HepG2 (cell line): ENCODE measurements around the gene NREP. TPM values are rescaled to one million over a fixed set of nuclear protein-coding genes. Genes with fewer than 3 reads are reported as not detected.
A peak's percentile ranks its signal among the peaks of the same experiment; 100 is the strongest.

Source experiments
- ASH2L ChIP-seq: fragments of 300-600, 200-600 bp; sonication (generic); IDR thresholded peaks from 2 replicates; pipeline ENCODE4 v1.7.0; 2017; ENCODE audit warnings: low read depth, mild to moderate bottlenecking, moderate library complexity, mixed read lengths, low read length; ENCODE audit not compliant: insufficient read length
- BRCA1 ChIP-seq: sonication (generic); formaldehyde crosslinking; IDR thresholded peaks from 2 replicates; pipeline ENCODE4 v1.4.0; 2020; ENCODE audit warnings: missing genetic modification reagents
- CAMTA2 ChIP-seq: sonication (generic); formaldehyde crosslinking; IDR thresholded peaks from 2 replicates; pipeline ENCODE4 v1.4.0; 2020; ENCODE audit warnings: mild to moderate bottlenecking, missing genetic modification reagents, borderline replicate concordance
- CSRNP2 ChIP-seq: sonication (generic); formaldehyde crosslinking; conservative IDR thresholded peaks from 2 replicates; pipeline ENCODE4 v1.8.0; 2022; ENCODE audit warnings: low read depth, missing genetic modification reagents
- ESRRA ChIP-seq: sonication (generic); formaldehyde crosslinking; IDR thresholded peaks from 2 replicates; pipeline ENCODE4 v1.5.1; 2020; ENCODE audit warnings: mild to moderate bottlenecking, low read depth, missing genetic modification reagents
- FIP1L1 ChIP-seq: fragments of 200-400 bp; formaldehyde crosslinking; IDR thresholded peaks from 2 replicates; pipeline ENCODE4 v1.6.1; 2018; ENCODE audit warnings: low read depth, mild to moderate bottlenecking, low read length, moderate library complexity, borderline replicate concordance; ENCODE audit not compliant: insufficient read depth
- FOXC1 ChIP-seq: sonication (generic); formaldehyde crosslinking; IDR thresholded peaks from 2 replicates; pipeline ENCODE4 v1.8.0; 2022; ENCODE audit warnings: mild to moderate bottlenecking, missing genetic modification reagents, borderline replicate concordance
- MAFK ChIP-seq, 2 experiments: IDR thresholded peaks in 1 of 2; conservative IDR thresholded peaks in 1 of 2; 2 replicates each; pipeline ENCODE4 v1.6.1; 2011; ENCODE audit warnings: improper control_type of control experiment in 2 of 2, low read length in 2 of 2
- MAZ ChIP-seq, 2 experiments: sonication (generic) in 1 of 2; formaldehyde crosslinking in 1 of 2; IDR thresholded peaks; 2 replicates each; pipeline versions ENCODE4 v1.5.0 to v1.6.1; 2012 to 2020; ENCODE audit warnings: low read depth in 2 of 2, mild to moderate bottlenecking in 2 of 2, borderline replicate concordance in 1 of 2, improper control_type of control experiment in 1 of 2, low read length in 1 of 2, missing genetic modification reagents in 1 of 2, moderate library complexity in 1 of 2
- NFKBIZ ChIP-seq: IDR thresholded peaks from 2 replicates; pipeline ENCODE4 v1.6.1; 2018; ENCODE audit warnings: missing genetic modification reagents, missing compliant biosample characterization
- PAX8 ChIP-seq: sonication (generic); formaldehyde crosslinking; IDR thresholded peaks from 2 replicates; pipeline ENCODE4 v1.8.0; 2022; ENCODE audit warnings: mild to moderate bottlenecking, missing genetic modification reagents, borderline replicate concordance
- TFE3 ChIP-seq: IDR thresholded peaks from 2 replicates; pipeline ENCODE4 v1.6.1; 2016
- USF2 ChIP-seq, 2 experiments: sonication (generic) in 1 of 2; formaldehyde crosslinking in 1 of 2; IDR thresholded peaks; 2 replicates each; pipeline versions ENCODE4 v1.5.1 to v1.6.1; 2011 to 2020; ENCODE audit warnings: borderline replicate concordance in 1 of 2, low read depth in 1 of 2, low read length in 1 of 2, mild to moderate bottlenecking in 1 of 2, missing genetic modification reagents in 1 of 2, moderate library complexity in 1 of 2
- ZBTB1 ChIP-seq: sonication (generic); formaldehyde crosslinking; IDR thresholded peaks from 2 replicates; pipeline ENCODE4 v1.4.0; 2020; ENCODE audit warnings: missing genetic modification reagents, borderline replicate concordance
- ZMYM3 ChIP-seq: sonication (generic); formaldehyde crosslinking; IDR thresholded peaks from 2 replicates; pipeline ENCODE4 v1.5.1; 2020; ENCODE audit warnings: mild to moderate bottlenecking, missing genetic modification reagents
- ZNF34 ChIP-seq: sonication (generic); formaldehyde crosslinking; IDR thresholded peaks from 2 replicates; pipeline ENCODE4 v1.4.0; 2020; ENCODE audit warnings: mild to moderate bottlenecking, missing genetic modification reagents, borderline replicate concordance
- ZNF431 ChIP-seq: sonication (generic); formaldehyde crosslinking; IDR thresholded peaks from 2 replicates; pipeline ENCODE4 v1.9.0; 2022; ENCODE audit warnings: missing genetic modification reagents, low read depth, mild to moderate bottlenecking, borderline replicate concordance
- polyA plus RNA-seq, 8 experiments: library from polyadenylated mRNA; depleted of rRNA in 3 of 8; stranded (reverse) in 7 of 8; unstranded in 1 of 8; fragments of >200 nt; fragmentation: Illumina TruSeq in 4 of 8; extraction: Trizol in 4 of 8; gene quantifications; 2 replicates each; pipeline versions ENCODE4 v1.2.1 to v1.2.3, GENCODE V29; 2011 to 2016; ENCODE audit warnings: low read depth in 4 of 8, missing spikeins in 1 of 8, mixed read lengths in 1 of 8; ENCODE audit not compliant: insufficient read depth in 1 of 8
- total RNA-seq, 5 experiments: library from RNA; depleted of rRNA; stranded (reverse); fragments of >200 nt; fragmentation: Illumina TruSeq; extraction: Trizol; gene quantifications; 2 replicates each; pipeline ENCODE4 v1.2.3, GENCODE V29; 2016; ENCODE audit warnings: low read depth in 1 of 5
- TF ChIP-seq, protein P1 (sequence below): sonication (generic); formaldehyde crosslinking; IDR thresholded peaks from 2 replicates; pipeline ENCODE4 v1.5.0; 2020; ENCODE audit warnings: mild to moderate bottlenecking, missing genetic modification reagents

NREP gene
- total and polyA plus RNA-seq, 2 of the 13 experiments (the other 11 are each of a cell fraction or from before 2014, with no cell fraction given): 40.5 to 102 TPM

GRCh38 chr5:111757355-111758283, 625 bp upstream of the NREP start (continued):
- TF ChIP-seq, protein P1, sequence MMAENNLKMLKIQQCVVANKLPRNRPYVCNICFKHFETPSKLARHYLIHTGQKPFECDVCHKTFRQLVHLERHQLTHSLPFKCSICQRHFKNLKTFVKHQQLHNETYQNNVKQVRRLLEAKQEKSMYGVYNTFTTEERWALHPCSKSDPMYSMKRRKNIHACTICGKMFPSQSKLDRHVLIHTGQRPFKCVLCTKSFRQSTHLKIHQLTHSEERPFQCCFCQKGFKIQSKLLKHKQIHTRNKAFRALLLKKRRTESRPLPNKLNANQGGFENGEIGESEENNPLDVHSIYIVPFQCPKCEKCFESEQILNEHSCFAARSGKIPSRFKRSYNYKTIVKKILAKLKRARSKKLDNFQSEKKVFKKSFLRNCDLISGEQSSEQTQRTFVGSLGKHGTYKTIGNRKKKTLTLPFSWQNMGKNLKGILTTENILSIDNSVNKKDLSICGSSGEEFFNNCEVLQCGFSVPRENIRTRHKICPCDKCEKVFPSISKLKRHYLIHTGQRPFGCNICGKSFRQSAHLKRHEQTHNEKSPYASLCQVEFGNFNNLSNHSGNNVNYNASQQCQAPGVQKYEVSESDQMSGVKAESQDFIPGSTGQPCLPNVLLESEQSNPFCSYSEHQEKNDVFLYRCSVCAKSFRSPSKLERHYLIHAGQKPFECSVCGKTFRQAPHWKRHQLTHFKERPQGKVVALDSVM (CRISPR knock-in tag): peak; percentile 23; the same call in 1 of the 2 replicates
- TF ChIP-seq NFKBIZ (CRISPR knock-in tag): no peak
- TF ChIP-seq FIP1L1: no peak
- TF ChIP-seq BRCA1 (CRISPR knock-in tag): no peak
- peak; percentile 41; the same call in 1 of the 2 replicates for TF ChIP-seq FOXC1 (CRISPR knock-in tag)
- TF ChIP-seq ESRRA (CRISPR knock-in tag): peak; percentile 61; the same call in 1 of the 2 replicates
- TF ChIP-seq PAX8: no peak
- TF ChIP-seq ZMYM3 (CRISPR knock-in tag): peak; percentile 52
- TF ChIP-seq ZNF431 (CRISPR knock-in tag): peak; percentile 11; the same call in 1 of the 2 replicates
- TF ChIP-seq MAFK (conservative IDR thresholded peaks at IDR 0.05 in 1 of 2, IDR thresholded peaks at IDR 0.05 in 1 of 2; ENCODE audit: low read length in 2 of 2): peak; percentile 78 to 79
- peak; percentile 85; the same call in 1 of the 2 replicates for TF ChIP-seq CAMTA2 (CRISPR knock-in tag)
- no peak for TF ChIP-seq ZNF34 (CRISPR knock-in tag)
- peak; percentile 81 for TF ChIP-seq ASH2L
- 0 out of 2 replicates have a peak, but pooled peaks have one; percentile 64 for TF ChIP-seq TFE3 (CRISPR knock-in tag)
- TF ChIP-seq CSRNP2 (CRISPR knock-in tag): no peak
- TF ChIP-seq MAZ (IDR thresholded peaks at IDR 0.05; ENCODE audit: borderline replicate concordance, low read depth, low read length): no peak
- peak; percentile 51 for TF ChIP-seq MAZ (CRISPR knock-in tag; IDR thresholded peaks at IDR 0.05; ENCODE audit: low read depth)
- no peak for TF ChIP-seq ZBTB1 (CRISPR knock-in tag)
- TF ChIP-seq USF2 (IDR thresholded peaks at IDR 0.05; ENCODE audit: low read depth, low read length): 0 out of 2 replicates have a peak, but pooled peaks have one; percentile 16
- peak; percentile 54; the same call in 1 of the 2 replicates for TF ChIP-seq USF2 (CRISPR knock-in tag; IDR thresholded peaks at IDR 0.05; ENCODE audit: borderline replicate concordance)
